H9 (cell line): Measurements from ENCODE around the gene BEND7. TPM values are rescaled to one million over a fixed set of nuclear protein-coding genes. Genes with fewer than 3 reads are reported as not detected.

Source experiments
- DNase-seq: peaks from one replicate; pipeline ENCODE4 v3.0.0-alpha.2; 2017
- H2AFZ ChIP-seq: one replicate; pipeline ENCODE4 v1.6.1; 2013; ENCODE audit warnings: mild to moderate bottlenecking, low read length, control low read depth, moderate library complexity
- H2AK5ac ChIP-seq: 2 replicates; pipeline ENCODE4 v1.6.1; 2013; ENCODE audit warnings: low read length, control low read depth, mixed read lengths; ENCODE audit not compliant: insufficient read length
- H2BK120ac ChIP-seq: one replicate; pipeline ENCODE4 v1.6.1; 2013; ENCODE audit warnings: low read depth, mild to moderate bottlenecking, low read length, control low read depth, inconsistent platforms; ENCODE audit not compliant: poor library complexity, severe bottlenecking
- H2BK12ac ChIP-seq: 2 replicates; pipeline ENCODE4 v1.6.1; 2013; ENCODE audit warnings: low read length, control low read depth, mixed read lengths, low read depth; ENCODE audit not compliant: insufficient read length
- H2BK15ac ChIP-seq: 2 replicates; pipeline ENCODE4 v1.6.1; 2013; ENCODE audit warnings: low read depth, low read length, control low read depth
- H2BK20ac ChIP-seq: one replicate; pipeline ENCODE4 v1.6.1; 2013; ENCODE audit warnings: low read depth, mild to moderate bottlenecking, low read length, control low read depth, inconsistent platforms; ENCODE audit not compliant: poor library complexity, severe bottlenecking
- H2BK5ac ChIP-seq: 2 replicates; pipeline ENCODE4 v1.6.1; 2013; ENCODE audit warnings: low read length, control low read depth, mixed read lengths; ENCODE audit not compliant: insufficient read length
- H3K14ac ChIP-seq: 2 replicates; pipeline ENCODE4 v1.6.1; 2013; ENCODE audit warnings: low read length, control low read depth; ENCODE audit not compliant: insufficient read depth
- H3K18ac ChIP-seq: 2 replicates; pipeline ENCODE4 v1.6.1; 2013; ENCODE audit warnings: low read depth, mild to moderate bottlenecking, mixed read lengths, low read length, control low read depth; ENCODE audit not compliant: insufficient read length
- H3K23ac ChIP-seq: 2 replicates; pipeline ENCODE4 v1.6.1; 2013; ENCODE audit warnings: low read length, control low read depth, mixed read lengths, low read depth; ENCODE audit not compliant: insufficient read length
- H3K23me2 ChIP-seq: 2 replicates; pipeline ENCODE4 v1.6.1; 2013; ENCODE audit warnings: low read depth, mild to moderate bottlenecking, mixed read lengths, low read length, control low read depth; ENCODE audit not compliant: insufficient read length, poor library complexity, severe bottlenecking
- H3K27ac ChIP-seq: 2 replicates; pipeline ENCODE4 v1.5.1; 2013; ENCODE audit warnings: low read length, control low read depth, mixed read lengths, low read depth; ENCODE audit not compliant: insufficient read length
- H3K27me3 ChIP-seq: 2 replicates; pipeline ENCODE4 v1.6.1; 2013; ENCODE audit warnings: low read length, control low read depth, inconsistent platforms; ENCODE audit not compliant: insufficient read depth
- H3K4ac ChIP-seq: 2 replicates; pipeline ENCODE4 v1.6.1; 2013; ENCODE audit warnings: low read depth, mild to moderate bottlenecking, control low read depth, inconsistent platforms, low read length, moderate library complexity
- H3K4me1 ChIP-seq: 2 replicates; pipeline ENCODE4 v1.6.1; 2013; ENCODE audit warnings: low read length, control low read depth, inconsistent platforms; ENCODE audit not compliant: insufficient read depth
- H3K4me2 ChIP-seq: 2 replicates; pipeline ENCODE4 v1.6.1; 2013; ENCODE audit warnings: low read length, control low read depth, mixed read lengths; ENCODE audit not compliant: insufficient read length, insufficient read depth
- H3K56ac ChIP-seq: 2 replicates; pipeline ENCODE4 v1.6.1; 2013; ENCODE audit warnings: low read depth, mild to moderate bottlenecking, mixed read lengths, low read length, control low read depth; ENCODE audit not compliant: insufficient read length
- H3K79me1 ChIP-seq: 2 replicates; pipeline ENCODE4 v1.6.1; 2013; ENCODE audit warnings: low read depth, mild to moderate bottlenecking, moderate library complexity, low read length, control low read depth, inconsistent platforms; ENCODE audit not compliant: insufficient read depth, poor library complexity, severe bottlenecking
- H3K79me2 ChIP-seq: 2 replicates; pipeline ENCODE4 v1.6.1; 2013; ENCODE audit warnings: low read length, control low read depth, inconsistent platforms; ENCODE audit not compliant: insufficient read depth
- H3K9ac ChIP-seq: 2 replicates; pipeline ENCODE4 v1.6.1; 2013; ENCODE audit warnings: low read length, control low read depth, mixed read lengths; ENCODE audit not compliant: insufficient read length; ENCODE audit errors: extremely low read depth
- H3K9me3 ChIP-seq: one replicate; pipeline ENCODE4 v1.6.1; 2013; ENCODE audit warnings: low read depth, low read length, inconsistent platforms; ENCODE audit not compliant: control insufficient read depth
- H3T11ph ChIP-seq: one replicate; pipeline ENCODE4 v1.6.1; 2013; ENCODE audit warnings: mild to moderate bottlenecking, low read length, control low read depth, inconsistent platforms
- H4K20me1 ChIP-seq: one replicate; pipeline ENCODE4 v1.6.1; 2013; ENCODE audit not compliant: control insufficient read depth, insufficient read length, insufficient read depth
- H4K5ac ChIP-seq: 2 replicates; pipeline ENCODE4 v1.6.1; 2013; ENCODE audit warnings: low read depth, mild to moderate bottlenecking, mixed read lengths, low read length, control low read depth; ENCODE audit not compliant: insufficient read length
- H4K8ac ChIP-seq: replicated peaks from 2 replicates; pipeline ENCODE4 v1.6.1; 2013; ENCODE audit warnings: low read length, control low read depth, mixed read lengths, low read depth; ENCODE audit not compliant: insufficient read length
- H4K91ac ChIP-seq: 2 replicates; pipeline ENCODE4 v1.6.1; 2013; ENCODE audit warnings: low read depth, mild to moderate bottlenecking, moderate library complexity, mixed read lengths, low read length, control low read depth; ENCODE audit not compliant: insufficient read length
- H3K27ac Mint-ChIP-seq, 3 experiments: 2 replicates in 2 of 3; 3 replicates in 1 of 3; pipeline ENCODE4 v1.8.0; 2020 to 2021; ENCODE audit warnings: mixed read lengths in 3 of 3, mild to moderate bottlenecking in 1 of 3, moderate library complexity in 1 of 3
- H3K27me3 Mint-ChIP-seq: 2 replicates; pipeline ENCODE4 v1.8.0; 2021; ENCODE audit warnings: low read depth, mild to moderate bottlenecking, moderate library complexity, mixed read lengths
- H3K36me3 Mint-ChIP-seq, 3 experiments: 2 replicates in 2 of 3; 3 replicates in 1 of 3; pipeline ENCODE4 v1.8.0; 2020 to 2021; ENCODE audit warnings: low read depth in 3 of 3, mixed read lengths in 3 of 3; ENCODE audit not compliant: insufficient read depth in 1 of 3
- H3K4me1 Mint-ChIP-seq, 2 experiments: 2 replicates each; pipeline ENCODE4 v1.8.0; 2020; ENCODE audit warnings: mixed read lengths in 2 of 2
- H3K4me3 Mint-ChIP-seq, 2 experiments: 2 replicates in 1 of 2; 3 replicates in 1 of 2; pipeline ENCODE4 v1.8.0; 2020 to 2021; ENCODE audit warnings: mild to moderate bottlenecking in 2 of 2, mixed read lengths in 2 of 2, moderate library complexity in 1 of 2
- H3K9me3 Mint-ChIP-seq, 2 experiments: 2 replicates in 1 of 2; 3 replicates in 1 of 2; pipeline ENCODE4 v1.8.0; 2020; ENCODE audit warnings: mild to moderate bottlenecking in 2 of 2, mixed read lengths in 2 of 2, moderate library complexity in 1 of 2
- CTCF ChIP-seq: fragments of 200-600 bp; sonication (generic); conservative IDR thresholded peaks from 3 replicates; pipeline ENCODE4 v1.8.0; 2021; ENCODE audit warnings: antibody characterized with exemption, mild to moderate bottlenecking
- WGBS: extraction: QIAGEN DNeasy Blood & Tissue Kit; methylation state at CpG from one replicate; pipeline ENCODE4 v1.1.7; 2013; ENCODE audit warnings: missing lambda C conversion rate, low lambda C conversion rate, mixed read lengths; ENCODE audit not compliant: insufficient read length; ENCODE audit errors: extremely low coverage; 5-methylcytosine and 5-hydroxymethylcytosine counted together
- total RNA-seq: library from RNA; stranded (reverse); gene quantifications from 2 replicates; pipeline ENCODE4 v1.2.1, GENCODE V29; 2021

BEND7 gene
- total RNA-seq, 1 experiment from 2014 or later, result 17.7 TPM

GRCh38 chr10:13525663-13526062, 3.2 kb downstream of the BEND7 start:
- no peak overlapping the region for H2AK5ac ChIP-seq

More at GRCh38 chr10:13525663-13526062, 3.2 kb downstream of the BEND7 start:
- Histone ChIP-seq H3K4me1 (no peaks in the 10 kb centered on the region), H3K27me3 (peaks cover 13% of the 10 kb centered on the region; the same call in 1 of the 2 replicates), H3K79me1 (no peaks in the 10 kb centered on the region), H3K9me3 (no peaks in the 10 kb centered on the region), H3K23me2 (no peaks in the 10 kb centered on the region), H2BK15ac (no peak overlapping the region), H3K4me2 (no peak overlapping the region), H3K79me2 (no peaks in the 10 kb centered on the region), H3T11ph (no peak overlapping the region), H3K27ac (no peak overlapping the region), H3K4ac (no peak overlapping the region), H2BK20ac (no peak overlapping the region), H3K9ac (no peak overlapping the region), H3K56ac (no peak overlapping the region), H2AFZ (no peak overlapping the region), H4K20me1 (no peaks in the 10 kb centered on the region), H2BK5ac (no peak overlapping the region), H2BK12ac (no peak overlapping the region), H2BK120ac (no peak overlapping the region), H4K5ac (no peak overlapping the region), H3K18ac (no peak overlapping the region), H4K8ac (no peak overlapping the region), H4K91ac (no peak overlapping the region), H3K23ac (no peak overlapping the region), H3K14ac (no peak overlapping the region)
- Mint-ChIP-seq H3K4me1 (peaks cover 24 to 25% of the 10 kb centered on the region in 2 experiments), H3K9me3 (peaks cover 0 to 2% of the 10 kb centered on the region in 2 experiments; a peak in 1 of 5 replicates), H3K4me3 (no peak overlapping the region), H3K27me3 (peaks cover 40% of the 10 kb centered on the region), H3K27ac (no peak overlapping the region), H3K36me3 (peaks cover 0 to 7% (median 2%) of the 10 kb centered on the region in 3 experiments; a peak in 2 of 7 replicates)
- no CpG with 5 or more reads among the region's 3 CpGs for WGBS
- TF ChIP-seq CTCF, result no peak
- DNase-seq, result no peak
